Stomach (tissue), 4 donors: ENCODE measurements around the gene TAS2R14.

Experiments used
- CTCF ChIP-seq, 7 experiments: fragments of 450-650 bp in 4 of 7; fragments of 200-600 bp in 3 of 7; sonication (generic) in 3 of 7; IDR thresholded peaks; one replicate each; pipeline ENCODE4 v1.5.1; 2016 to 2019; ENCODE audit warnings: antibody characterized with exemption in 7 of 7, control low read depth in 2 of 7, mild to moderate bottlenecking in 1 of 7
- EP300 ChIP-seq: sonication (generic); formaldehyde crosslinking; IDR thresholded peaks from one replicate; pipeline ENCODE4 v1.6.1; 2017; ENCODE audit warnings: antibody characterized with exemption
- POLR2A ChIP-seq, 4 donors: fragments of 450-650 bp; IDR thresholded peaks; one replicate each; pipeline ENCODE4 v1.6.1; 2016; ENCODE audit warnings: antibody characterized with exemption in 4 of 4, control low read depth in 2 of 4, mild to moderate bottlenecking in 1 of 4, moderate library complexity in 1 of 4
- POLR2AphosphoS5 ChIP-seq, 3 donors: sonication (generic); formaldehyde crosslinking; IDR thresholded peaks; one replicate each; pipeline ENCODE4 v1.6.1; 2016; ENCODE audit warnings: antibody characterized with exemption in 3 of 3

DNA sequence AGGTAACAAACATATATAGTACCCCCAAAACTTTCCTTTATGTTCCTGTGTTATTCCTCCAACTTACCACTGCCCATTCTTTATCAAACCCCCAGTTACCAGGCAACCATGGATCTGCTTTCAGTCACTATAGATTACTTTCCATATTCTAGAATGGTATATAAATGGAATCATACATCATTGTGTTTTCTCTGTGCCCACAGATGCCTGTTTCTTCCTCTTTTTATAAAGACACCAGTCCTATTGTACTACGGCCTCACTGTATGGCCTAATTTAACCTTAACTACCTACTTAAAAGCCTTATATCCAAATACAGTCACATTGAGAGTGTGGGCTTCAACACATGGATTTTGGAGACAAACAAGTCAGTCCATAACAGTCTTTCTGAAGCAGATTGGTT lies 2.6 kb downstream of the TAS2R14 start:
- TF ChIP-seq CTCF (IDR thresholded peaks at IDR 0.05) = no peak
- TF ChIP-seq POLR2A (IDR thresholded peaks at IDR 0.05) = no peak
- TF ChIP-seq POLR2AphosphoS5 (IDR thresholded peaks at IDR 0.05) = no peak
- TF ChIP-seq EP300 = no peak
